HL-60/S4 treated with retinoic acid at 250 ng/mL for 4 days and 3 days (cell line): ENCODE results near the gene DPH5.
"Not testable (repeated sequence)": the region's sequence is repeated elsewhere in the genome, so short reads cannot be mapped to it uniquely, and the experiment has no call there.

Experiments used
- in situ Hi-C: fragments of 300-500 bp; cut with MboI; formaldehyde crosslinking; loops from 2 replicates; pipeline ENCODE4 v1.7.0; 2022; ENCODE audit warnings: low sequenced_read_pairs

The DPH5 gene

GRCh38 chr1:101025657-101026429 is at the start of gene DPH5:
Gene DPH5, minus strand, starts transcription at chr1:101025784. Its CDS starts 341 bp downstream, at chr1:101025443.
- in situ Hi-C loops, result no loop called here

GRCh38 chr1:101073836-101074235 is 48.3 kb upstream of the DPH5 start:
- in situ Hi-C loops, result no loop called here

GRCh38 chr1:101071470-101071891 is 45.9 kb upstream of the DPH5 start:
- in situ Hi-C loops, result no loop called here

- in situ Hi-C loops, result no loop called here
Observed at GRCh38 chr1:101069158-101069557, 43.6 kb upstream of the DPH5 start.

- in situ Hi-C loops, result not testable (repeated sequence)
Observed at GRCh38 chr1:101066937-101067335, 41.4 kb upstream of the DPH5 start.

GRCh38 chr1:101066260-101066936 is 40.8 kb upstream of the DPH5 start:
- in situ Hi-C loops, result no loop called here

- in situ Hi-C loops, result no loop called here
Observed at GRCh38 chr1:101065575-101065974, 40.0 kb upstream of the DPH5 start.

- in situ Hi-C loops, result no loop called here
Observed at GRCh38 chr1:101064697-101065096, 39.1 kb upstream of the DPH5 start.

GRCh38 chr1:101060992-101061391 is 35.4 kb upstream of the DPH5 start:
- in situ Hi-C loops, result no loop called here

GRCh38 chr1:101059945-101060542 is 34.5 kb upstream of the DPH5 start:
- in situ Hi-C loops, result no loop called here

GRCh38 chr1:101055623-101056022 is 30.0 kb upstream of the DPH5 start:
- in situ Hi-C loops, result no loop called here

GRCh38 chr1:101051688-101052638 is 26.4 kb upstream of the DPH5 start:
- in situ Hi-C loops, result no loop called here

GRCh38 chr1:101050869-101051268 is 25.3 kb upstream of the DPH5 start:
- in situ Hi-C loops, result no loop called here

- in situ Hi-C loops, result no loop called here
Observed at GRCh38 chr1:101044749-101045148, 19.2 kb upstream of the DPH5 start.

- in situ Hi-C loops, result no loop called here
Observed at GRCh38 chr1:101044259-101044658, 18.7 kb upstream of the DPH5 start.

- in situ Hi-C loops, result no loop called here
Observed at GRCh38 chr1:101043776-101044175, 18.2 kb upstream of the DPH5 start.

- in situ Hi-C loops, result no loop called here
Observed at GRCh38 chr1:101041300-101041699, 15.7 kb upstream of the DPH5 start.

- in situ Hi-C loops, result no loop called here
Observed at GRCh38 chr1:101040666-101041065, 15.1 kb upstream of the DPH5 start.

GRCh38 chr1:101039245-101039644 is 13.7 kb upstream of the DPH5 start:
- in situ Hi-C loops, result no loop called here

- in situ Hi-C loops, result no loop called here
Observed at GRCh38 chr1:101037316-101037715, 11.7 kb upstream of the DPH5 start.

GRCh38 chr1:101033017-101033416 is 7.4 kb upstream of the DPH5 start:
- in situ Hi-C loops, result no loop called here
